ENCODE measurements around the gene CNBP. TPM values are rescaled to one million over a fixed set of nuclear protein-coding genes. Genes with fewer than 3 reads are reported as not detected.
"Not testable (repeated sequence)": the region's sequence is repeated elsewhere in the genome, so short reads cannot be mapped to it uniquely, and the experiment has no call there.

CNBP gene
- total RNA-seq, 2 donors from 2014 or later: 440 to 569 TPM

GRCh38 chr3:129224984-129225393, 41.3 kb upstream of the CNBP start:
- peaks cover 0 to 57% of the 10 kb centered on the region in 2 donors for H3K4me1 ChIP-seq
- H3K4me3 ChIP-seq: peak overlapping the region in 1 of 2 donors; percentile 32
- H3K9me3 ChIP-seq: no peaks in the 10 kb centered on the region
- no peaks in the 10 kb centered on the region for H3K36me3 ChIP-seq
- no peak for TF ChIP-seq CTCF (IDR thresholded peaks at IDR 0.05)
- DNase-seq (ENCODE audit: low spot score): peak; percentile 89
- H3K27ac ChIP-seq: peak overlapping the region; percentile 84 to 91
- H3K27me3 ChIP-seq: no peaks in the 10 kb centered on the region

GRCh38 chr3:129224387-129224786, 40.7 kb upstream of the CNBP start:
- Histone ChIP-seq H3K27ac (peak overlapping the region; percentile 84 to 91), H3K4me3 (peak overlapping the region in 1 of 2 donors; percentile 32), H3K4me1 (peaks cover 0 to 52% of the 10 kb centered on the region in 2 donors)
- H3K36me3 ChIP-seq; H3K27me3 ChIP-seq; H3K9me3 ChIP-seq; DNase-seq (ENCODE audit: low spot score): not testable (repeated sequence)

- Histone ChIP-seq H3K27me3 (no peaks in the 10 kb centered on the region), H3K27ac (no peak overlapping the region), H3K4me1 (no peaks in the 10 kb centered on the region), H3K36me3 (no peaks in the 10 kb centered on the region), H3K9me3 (no peaks in the 10 kb centered on the region), H3K4me3 (no peak overlapping the region)
- DNase-seq (ENCODE audit: low spot score): no peak
- TF ChIP-seq CTCF (IDR thresholded peaks at IDR 0.05): no peak
Measured at GRCh38 chr3:129218742-129219141, 35.0 kb upstream of the CNBP start.

- TF ChIP-seq CTCF (IDR thresholded peaks at IDR 0.05): no peak
- H3K27me3 ChIP-seq: no peaks in the 10 kb centered on the region
- H3K36me3 ChIP-seq: no peaks in the 10 kb centered on the region
- H3K4me1 ChIP-seq: peaks cover 0 to 12% of the 10 kb centered on the region in 2 donors
- no peak overlapping the region for H3K4me3 ChIP-seq
- no peak overlapping the region for H3K27ac ChIP-seq
- DNase-seq (ENCODE audit: low spot score): no peak
- H3K9me3 ChIP-seq: no peaks in the 10 kb centered on the region
Measured at GRCh38 chr3:129213238-129213637, 29.5 kb upstream of the CNBP start.

GRCh38 chr3:129211772-129212171, 28.1 kb upstream of the CNBP start:
- no peak for TF ChIP-seq CTCF (IDR thresholded peaks at IDR 0.05)
- H3K9me3 ChIP-seq: no peaks in the 10 kb centered on the region
- no peak overlapping the region for H3K27ac ChIP-seq
- no peaks in the 10 kb centered on the region for H3K27me3 ChIP-seq
- peaks cover 0 to 12% of the 10 kb centered on the region in 2 donors for H3K4me1 ChIP-seq
- DNase-seq (ENCODE audit: low spot score): peak; percentile 74
- no peak overlapping the region for H3K4me3 ChIP-seq
- no peaks in the 10 kb centered on the region for H3K36me3 ChIP-seq

- H3K4me1 ChIP-seq: peaks cover 0 to 12% of the 10 kb centered on the region in 2 donors
- H3K4me3 ChIP-seq: no peak overlapping the region
- TF ChIP-seq CTCF (IDR thresholded peaks at IDR 0.05): no peak
- no peaks in the 10 kb centered on the region for H3K9me3 ChIP-seq
- H3K27me3 ChIP-seq: no peaks in the 10 kb centered on the region
- H3K27ac ChIP-seq: no peak overlapping the region
- H3K36me3 ChIP-seq: no peaks in the 10 kb centered on the region
- no peak for DNase-seq (ENCODE audit: low spot score)
Measured at GRCh38 chr3:129211345-129211744, 27.6 kb upstream of the CNBP start.
